Suprapubic skin (tissue), 4 donors: ENCODE results near the gene CC2D1A. TPM values are rescaled to one million over a fixed set of nuclear protein-coding genes. Genes with fewer than 3 reads are reported as not detected.

Experiments used
- DNase-seq, 2 donors: peaks; one replicate each; pipeline ENCODE4 v3.0.0-alpha.2; 2019; ENCODE audit warnings: low spot score in 2 of 2
- H3K27ac ChIP-seq: fragments of 200-600 bp; sonication (generic); one replicate; pipeline ENCODE4 v1.5.1; 2019
- H3K27me3 ChIP-seq: fragments of 200-600 bp; sonication (generic); one replicate; pipeline ENCODE4 v1.5.1; 2019
- H3K36me3 ChIP-seq: fragments of 200-600 bp; sonication (generic); one replicate; pipeline ENCODE4 v1.5.1; 2019
- H3K4me1 ChIP-seq: fragments of 200-600 bp; sonication (generic); one replicate; pipeline ENCODE4 v1.5.1; 2019
- H3K4me3 ChIP-seq: fragments of 200-600 bp; sonication (generic); one replicate; pipeline ENCODE4 v1.5.1; 2019; ENCODE audit warnings: mild to moderate bottlenecking
- H3K9me3 ChIP-seq: fragments of 200-600 bp; sonication (generic); one replicate; pipeline ENCODE4 v1.5.1; 2019
- EP300 ChIP-seq: sonication (generic); formaldehyde crosslinking; IDR thresholded peaks from one replicate; pipeline ENCODE4 v1.6.1; 2017; ENCODE audit warnings: antibody characterized with exemption
- POLR2A ChIP-seq, 2 donors: fragments of 450-650 bp; IDR thresholded peaks; one replicate each; pipeline ENCODE4 v1.6.1; 2017; ENCODE audit warnings: antibody characterized with exemption in 2 of 2, mild to moderate bottlenecking in 2 of 2, moderate library complexity in 2 of 2
- POLR2AphosphoS5 ChIP-seq, 3 donors: sonication (generic); formaldehyde crosslinking; IDR thresholded peaks; one replicate each; pipeline ENCODE4 v1.6.1; 2017; ENCODE audit warnings: antibody characterized with exemption in 3 of 3
- WGBS: methylation state at CpG from one replicate; pipeline ENCODE4 v1.1.5; 2018; 5-methylcytosine and 5-hydroxymethylcytosine counted together
- total RNA-seq, 4 donors: library from RNA; depleted of rRNA; stranded (reverse); fragments of >200 nt; gene quantifications; one replicate each; pipeline ENCODE4 v1.1.0, GENCODE V29; 2016
- TF ChIP-seq, protein P1 (sequence below), 2 donors: fragments of 200-600 bp in 1 of 2; fragments of 450-650 bp in 1 of 2; sonication (generic) in 1 of 2; IDR thresholded peaks; one replicate each; pipeline ENCODE4 v1.5.1; 2016 to 2019; ENCODE audit warnings: antibody characterized with exemption in 2 of 2, mild to moderate bottlenecking in 1 of 2, moderate library complexity in 1 of 2

Gene CC2D1A
- total RNA-seq, 4 donors from 2014 or later, result 48.0 to 94.9 (median 66.7) TPM

DNA sequence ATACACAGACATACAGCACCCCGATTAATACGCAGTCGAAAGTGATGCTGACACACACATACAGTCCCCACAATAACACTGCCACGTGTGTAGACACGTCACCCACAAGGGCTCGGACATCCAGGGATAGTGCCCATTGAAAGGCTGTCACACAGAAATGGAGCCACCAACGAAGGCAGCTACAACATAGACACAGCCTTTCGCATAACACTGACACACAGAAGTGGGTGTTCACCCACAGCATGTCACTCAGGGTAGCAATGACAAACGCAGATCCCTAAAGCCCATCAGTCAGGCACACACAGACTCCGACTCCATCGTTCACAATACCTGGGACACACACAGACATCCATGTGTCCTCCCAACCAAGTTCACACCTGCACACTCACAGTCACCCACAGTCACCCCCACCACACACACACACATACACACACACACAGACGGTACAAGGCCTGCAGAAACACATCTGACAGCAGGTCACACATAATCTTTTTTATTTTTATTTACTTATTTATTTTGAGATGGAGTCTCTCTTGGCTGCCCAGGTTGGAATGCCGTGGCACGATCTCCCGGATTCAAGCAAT lies 39.4 kb upstream of the CC2D1A start:
- WGBS, result 76% methylated on average over 15 of the region's 15 CpGs

DNA sequence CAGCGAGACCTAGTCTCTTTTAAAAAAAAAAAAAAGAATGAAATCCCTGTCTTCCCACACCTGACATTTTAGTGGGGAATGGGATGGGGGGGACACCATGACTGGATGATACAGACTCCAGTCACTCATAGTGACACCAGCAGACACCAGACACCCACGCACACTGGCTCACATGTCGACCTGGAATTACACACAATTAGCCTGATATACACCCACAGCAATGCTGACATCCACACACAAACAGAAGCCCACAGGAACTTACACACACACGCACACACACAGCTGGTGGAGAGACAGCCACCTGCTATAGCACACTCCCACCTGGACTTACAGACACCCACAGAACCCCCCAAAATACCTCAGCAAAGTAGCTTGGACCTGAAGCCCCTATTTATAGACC lies 37.3 kb upstream of the CC2D1A start:
- no peaks in the 10 kb centered on the region for H3K9me3 ChIP-seq
- H3K36me3 ChIP-seq, result no peaks in the 10 kb centered on the region
- TF ChIP-seq, protein P1, sequence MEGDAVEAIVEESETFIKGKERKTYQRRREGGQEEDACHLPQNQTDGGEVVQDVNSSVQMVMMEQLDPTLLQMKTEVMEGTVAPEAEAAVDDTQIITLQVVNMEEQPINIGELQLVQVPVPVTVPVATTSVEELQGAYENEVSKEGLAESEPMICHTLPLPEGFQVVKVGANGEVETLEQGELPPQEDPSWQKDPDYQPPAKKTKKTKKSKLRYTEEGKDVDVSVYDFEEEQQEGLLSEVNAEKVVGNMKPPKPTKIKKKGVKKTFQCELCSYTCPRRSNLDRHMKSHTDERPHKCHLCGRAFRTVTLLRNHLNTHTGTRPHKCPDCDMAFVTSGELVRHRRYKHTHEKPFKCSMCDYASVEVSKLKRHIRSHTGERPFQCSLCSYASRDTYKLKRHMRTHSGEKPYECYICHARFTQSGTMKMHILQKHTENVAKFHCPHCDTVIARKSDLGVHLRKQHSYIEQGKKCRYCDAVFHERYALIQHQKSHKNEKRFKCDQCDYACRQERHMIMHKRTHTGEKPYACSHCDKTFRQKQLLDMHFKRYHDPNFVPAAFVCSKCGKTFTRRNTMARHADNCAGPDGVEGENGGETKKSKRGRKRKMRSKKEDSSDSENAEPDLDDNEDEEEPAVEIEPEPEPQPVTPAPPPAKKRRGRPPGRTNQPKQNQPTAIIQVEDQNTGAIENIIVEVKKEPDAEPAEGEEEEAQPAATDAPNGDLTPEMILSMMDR (IDR thresholded peaks at IDR 0.05), result no peak
- TF ChIP-seq POLR2A (IDR thresholded peaks at IDR 0.05), result no peak
- no peak for TF ChIP-seq EP300
- H3K27ac ChIP-seq, result no peak overlapping the region
- H3K4me3 ChIP-seq, result no peak overlapping the region
- WGBS, result 96% methylated on average over 4 of the region's 4 CpGs
- no peaks in the 10 kb centered on the region for H3K27me3 ChIP-seq
- peaks cover 34% of the 10 kb centered on the region for H3K4me1 ChIP-seq
- no peak for DNase-seq

More for the DNA sequence above, 39.4 kb upstream of the CC2D1A start:
- H3K36me3 ChIP-seq, result no peaks in the 10 kb centered on the region
- no peak for DNase-seq
- H3K9me3 ChIP-seq, result no peaks in the 10 kb centered on the region
- peaks cover 33% of the 10 kb centered on the region for H3K4me1 ChIP-seq
- H3K4me3 ChIP-seq, result peak overlapping the region; percentile 83
- TF ChIP-seq, protein P1 (IDR thresholded peaks at IDR 0.05), result no peak
- TF ChIP-seq EP300 (no peak), POLR2AphosphoS5 (IDR thresholded peaks at IDR 0.05) (no peak), POLR2A (IDR thresholded peaks at IDR 0.05) (no peak)
- no peaks in the 10 kb centered on the region for H3K27me3 ChIP-seq
- no peak overlapping the region for H3K27ac ChIP-seq

DNA sequence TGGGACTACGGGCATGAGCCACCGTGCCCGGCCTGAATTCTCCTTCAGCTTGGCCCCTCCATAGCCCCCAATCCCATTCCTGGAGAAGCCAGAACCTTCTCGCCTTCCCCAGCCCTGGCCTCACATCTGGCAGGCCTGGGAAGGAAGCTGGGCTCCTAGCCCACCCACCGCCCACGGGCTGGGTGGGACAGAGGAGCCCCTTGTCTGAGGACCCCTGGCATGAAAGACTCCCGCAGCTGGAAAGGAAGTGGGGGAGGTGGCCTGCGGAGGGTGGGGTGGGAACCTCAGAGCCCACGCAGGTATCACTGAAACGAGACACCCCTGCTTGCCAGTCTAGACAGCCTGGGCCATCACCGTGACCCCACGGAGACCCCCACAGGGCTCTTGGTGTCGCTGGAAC lies 36.7 kb upstream of the CC2D1A start:
- no peaks in the 10 kb centered on the region for H3K36me3 ChIP-seq
- TF ChIP-seq EP300 (no peak), POLR2A (IDR thresholded peaks at IDR 0.05) (no peak), POLR2AphosphoS5 (IDR thresholded peaks at IDR 0.05) (no peak)
- TF ChIP-seq, protein P1 (IDR thresholded peaks at IDR 0.05), result no peak
- no peak overlapping the region for H3K27ac ChIP-seq
- H3K27me3 ChIP-seq, result no peaks in the 10 kb centered on the region
- no peak for DNase-seq
- no peaks in the 10 kb centered on the region for H3K9me3 ChIP-seq
- peaks cover 38% of the 10 kb centered on the region for H3K4me1 ChIP-seq
- no peak overlapping the region for H3K4me3 ChIP-seq
- 80% methylated on average over 11 of the region's 13 CpGs for WGBS

DNA sequence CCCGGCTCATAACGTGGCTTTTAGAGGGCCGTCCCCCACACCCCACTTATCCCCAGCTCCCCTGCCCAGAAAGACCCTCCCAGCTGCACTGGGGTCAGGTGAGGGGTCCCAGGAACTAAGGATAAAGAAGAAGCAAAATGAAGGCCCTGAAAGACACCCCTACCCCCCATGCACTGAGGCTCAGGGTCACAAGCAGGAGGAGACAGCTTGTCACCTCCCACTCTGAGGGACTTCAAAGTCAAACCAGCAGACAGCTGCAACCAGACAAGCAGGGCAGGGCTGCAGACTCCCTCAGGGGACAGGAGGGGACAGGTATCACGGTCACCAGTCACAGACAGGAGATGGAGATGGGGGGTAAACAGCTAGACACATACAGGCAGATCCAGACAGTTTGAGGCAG lies 35.1 kb upstream of the CC2D1A start:
- DNase-seq, result no peak
- Histone ChIP-seq H3K36me3 (no peaks in the 10 kb centered on the region), H3K4me3 (no peak overlapping the region), H3K27ac (no peak overlapping the region), H3K4me1 (peaks cover 24% of the 10 kb centered on the region), H3K9me3 (no peaks in the 10 kb centered on the region), H3K27me3 (no peaks in the 10 kb centered on the region)
- TF ChIP-seq POLR2A (IDR thresholded peaks at IDR 0.05), result no peak
- TF ChIP-seq, protein P1 (IDR thresholded peaks at IDR 0.05), result no peak
- TF ChIP-seq POLR2AphosphoS5 (IDR thresholded peaks at IDR 0.05), result no peak
- TF ChIP-seq EP300, result no peak
- WGBS, result 91% methylated on average over 4 of the region's 4 CpGs

DNA sequence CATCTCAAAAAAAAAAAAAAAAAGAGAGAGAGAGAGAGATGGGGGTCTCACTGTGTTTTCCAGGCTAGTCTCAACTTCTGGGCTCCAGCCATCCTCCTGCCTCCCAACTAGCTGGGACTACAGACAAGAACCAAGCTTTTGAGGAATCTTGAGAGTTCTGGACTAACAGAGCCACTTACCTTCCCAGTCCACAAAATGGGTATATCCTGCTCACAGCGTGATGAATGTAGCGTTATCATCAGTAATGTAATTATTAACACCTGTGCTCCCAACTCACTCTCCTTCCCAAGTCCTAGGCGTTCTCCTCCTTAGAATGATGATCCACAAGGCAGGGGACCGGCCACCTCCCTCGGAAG lies 33.7 kb upstream of the CC2D1A start:
- peak overlapping the region; percentile 54 for H3K4me3 ChIP-seq
- no peak overlapping the region for H3K27ac ChIP-seq
- no peaks in the 10 kb centered on the region for H3K36me3 ChIP-seq
- no peaks in the 10 kb centered on the region for H3K27me3 ChIP-seq
- 26% methylated on average over 5 of the region's 5 CpGs for WGBS
- no peak for DNase-seq
- H3K9me3 ChIP-seq, result no peaks in the 10 kb centered on the region
- TF ChIP-seq, protein P1 (IDR thresholded peaks at IDR 0.05), result no peak
- TF ChIP-seq POLR2AphosphoS5 (IDR thresholded peaks at IDR 0.05) (no peak), EP300 (no peak), POLR2A (IDR thresholded peaks at IDR 0.05) (no peak)
- H3K4me1 ChIP-seq, result peaks cover 17% of the 10 kb centered on the region
